Breast epithelium (tissue), 3 donors: ENCODE results near the gene KANK3.
"Not testable (repeated sequence)": the region's sequence is repeated elsewhere in the genome, so short reads cannot be mapped to it uniquely, and the experiment has no call there.

ENCODE experiments used
- POLR2A ChIP-seq: fragments of 450-650 bp; IDR thresholded peaks from one replicate; pipeline ENCODE4 v1.6.1; 2016; ENCODE audit warnings: antibody characterized with exemption, mild to moderate bottlenecking, moderate library complexity
- POLR2AphosphoS5 ChIP-seq, 3 donors: sonication (generic); formaldehyde crosslinking; IDR thresholded peaks; one replicate each; pipeline ENCODE4 v1.6.1; 2017; ENCODE audit warnings: antibody characterized with exemption in 3 of 3
- TF ChIP-seq, protein P1 (sequence below), 3 donors: fragments of 450-650 bp; IDR thresholded peaks; one replicate each; pipeline ENCODE4 v1.5.1; 2016 to 2017; ENCODE audit warnings: antibody characterized with exemption in 3 of 3, mild to moderate bottlenecking in 3 of 3, moderate library complexity in 3 of 3

DNA sequence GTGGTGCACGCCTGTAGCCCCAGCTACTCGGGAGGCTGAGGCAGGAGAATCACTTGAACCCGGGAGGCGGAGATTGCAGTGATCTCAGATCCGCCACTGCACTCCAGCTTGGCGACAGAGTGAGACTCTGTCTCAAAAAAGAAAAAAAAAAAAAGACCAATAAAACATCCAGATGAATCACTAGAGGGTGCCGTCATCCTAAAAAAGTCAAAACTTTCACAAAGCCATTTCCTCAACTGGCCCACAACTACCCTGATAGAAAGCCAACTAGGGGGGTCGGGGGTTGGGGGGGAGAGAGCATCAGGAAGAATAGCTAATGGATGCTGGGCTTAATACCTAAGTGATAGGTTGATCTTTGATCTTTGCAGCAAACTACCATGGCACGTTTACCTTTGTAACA, 24.2 kb downstream of the KANK3 start:
- not testable (repeated sequence) for TF ChIP-seq POLR2A; POLR2AphosphoS5 (IDR thresholded peaks at IDR 0.05)
- TF ChIP-seq, protein P1, sequence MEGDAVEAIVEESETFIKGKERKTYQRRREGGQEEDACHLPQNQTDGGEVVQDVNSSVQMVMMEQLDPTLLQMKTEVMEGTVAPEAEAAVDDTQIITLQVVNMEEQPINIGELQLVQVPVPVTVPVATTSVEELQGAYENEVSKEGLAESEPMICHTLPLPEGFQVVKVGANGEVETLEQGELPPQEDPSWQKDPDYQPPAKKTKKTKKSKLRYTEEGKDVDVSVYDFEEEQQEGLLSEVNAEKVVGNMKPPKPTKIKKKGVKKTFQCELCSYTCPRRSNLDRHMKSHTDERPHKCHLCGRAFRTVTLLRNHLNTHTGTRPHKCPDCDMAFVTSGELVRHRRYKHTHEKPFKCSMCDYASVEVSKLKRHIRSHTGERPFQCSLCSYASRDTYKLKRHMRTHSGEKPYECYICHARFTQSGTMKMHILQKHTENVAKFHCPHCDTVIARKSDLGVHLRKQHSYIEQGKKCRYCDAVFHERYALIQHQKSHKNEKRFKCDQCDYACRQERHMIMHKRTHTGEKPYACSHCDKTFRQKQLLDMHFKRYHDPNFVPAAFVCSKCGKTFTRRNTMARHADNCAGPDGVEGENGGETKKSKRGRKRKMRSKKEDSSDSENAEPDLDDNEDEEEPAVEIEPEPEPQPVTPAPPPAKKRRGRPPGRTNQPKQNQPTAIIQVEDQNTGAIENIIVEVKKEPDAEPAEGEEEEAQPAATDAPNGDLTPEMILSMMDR (IDR thresholded peaks at IDR 0.05) = not testable (repeated sequence)
